SK-N-SH treated with all-trans-retinoic acid at 6 μM for 48 hours (cell line): ENCODE results near the gene PDE3A.

Experiments used
- ATAC-seq: fragments of 200-7000 bp; cut with Tn5 transposase; 3 replicates; pipeline ENCODE4 v1.9.1; 2020; ENCODE audit warnings: mild to moderate bottlenecking, moderate library complexity
- ARNTL ChIP-seq: fragments of 450-650 bp; formaldehyde crosslinking; IDR thresholded peaks from 2 replicates; pipeline ENCODE4 v1.5.0; 2020; ENCODE audit warnings: low read depth, mild to moderate bottlenecking, moderate library complexity, borderline replicate concordance
- BACH2 ChIP-seq: fragments of 250-450 bp; sonication (Bioruptor Pico); IDR thresholded peaks from 2 replicates; pipeline ENCODE4 v1.9.0; 2021; ENCODE audit warnings: mild to moderate bottlenecking, borderline replicate concordance
- CSDC2 ChIP-seq: fragments of 250-450 bp; sonication (Bioruptor Pico); IDR thresholded peaks from 2 replicates; pipeline ENCODE4 v1.5.0; 2020; ENCODE audit warnings: mild to moderate bottlenecking, moderate library complexity
- ESRRG ChIP-seq: fragments of 250-450 bp; sonication (Bioruptor Pico); IDR thresholded peaks from 2 replicates; pipeline ENCODE4 v1.6.1; 2021; ENCODE audit warnings: mild to moderate bottlenecking
- GLIS3 ChIP-seq: fragments of 250-450 bp; sonication (Bioruptor Pico); IDR thresholded peaks from 2 replicates; pipeline ENCODE4 v1.5.0; 2020; ENCODE audit warnings: mild to moderate bottlenecking, moderate library complexity
- ISL1 ChIP-seq: fragments of 250-450 bp; sonication (Bioruptor Pico); IDR thresholded peaks from 2 replicates; pipeline ENCODE4 v2.1.2; 2022; ENCODE audit warnings: mild to moderate bottlenecking, moderate library complexity
- OSR1 ChIP-seq: fragments of 250-450 bp; sonication (Bioruptor Pico); IDR thresholded peaks from 2 replicates; pipeline ENCODE4 v1.8.0; 2022; ENCODE audit warnings: moderate library complexity, mild to moderate bottlenecking, inconsistent platforms
- PPARA ChIP-seq: fragments of 250-450 bp; sonication (Bioruptor Pico); IDR thresholded peaks from 2 replicates; pipeline ENCODE4 v1.5.0; 2020; ENCODE audit warnings: mild to moderate bottlenecking, borderline replicate concordance
- RARB ChIP-seq: fragments of 250-450 bp; sonication (Bioruptor Pico); IDR thresholded peaks from 2 replicates; pipeline ENCODE4 v1.8.0; 2021; ENCODE audit warnings: mild to moderate bottlenecking, moderate library complexity
- SNAI2 ChIP-seq: fragments of 250-450 bp; sonication (Bioruptor Pico); IDR thresholded peaks from 2 replicates; pipeline ENCODE4 v1.5.0; 2020; ENCODE audit warnings: mild to moderate bottlenecking, moderate library complexity
- TCF4 ChIP-seq: fragments of 250-450 bp; sonication (Bioruptor Pico); IDR thresholded peaks from 2 replicates; pipeline ENCODE4 v1.8.0; 2021; ENCODE audit warnings: mild to moderate bottlenecking, moderate library complexity, borderline replicate concordance
- TOX ChIP-seq: fragments of 250-450 bp; sonication (Bioruptor Pico); IDR thresholded peaks from 2 replicates; pipeline ENCODE4 v1.8.0; 2021; ENCODE audit warnings: mild to moderate bottlenecking, moderate library complexity, borderline replicate concordance
- ZC3H10 ChIP-seq: fragments of 250-450 bp; sonication (Bioruptor Pico); IDR thresholded peaks from 2 replicates; pipeline ENCODE4 v1.5.1; 2021; ENCODE audit warnings: mild to moderate bottlenecking, moderate library complexity
- ZFP3 ChIP-seq: fragments of 250-450 bp; sonication (Bioruptor Pico); IDR thresholded peaks from 2 replicates; pipeline ENCODE4 v1.5.0; 2020; ENCODE audit warnings: mild to moderate bottlenecking, moderate library complexity
- ZFP30 ChIP-seq: fragments of 450-650 bp; formaldehyde crosslinking; IDR thresholded peaks from 2 replicates; pipeline ENCODE4 v1.5.0; 2022; ENCODE audit warnings: mild to moderate bottlenecking, moderate library complexity
- ZNF565 ChIP-seq: fragments of 450-650 bp; formaldehyde crosslinking; conservative IDR thresholded peaks from 2 replicates; pipeline ENCODE4 v1.5.0; 2020; ENCODE audit warnings: low read depth, mild to moderate bottlenecking, moderate library complexity
- ZNF70 ChIP-seq: fragments of 450-650 bp; formaldehyde crosslinking; IDR thresholded peaks from 2 replicates; pipeline ENCODE4 v1.5.0; 2020; ENCODE audit warnings: mild to moderate bottlenecking, moderate library complexity
- ZNF8 ChIP-seq: fragments of 450-650 bp; formaldehyde crosslinking; IDR thresholded peaks from 2 replicates; pipeline ENCODE4 v1.5.0; 2020; ENCODE audit warnings: mild to moderate bottlenecking, moderate library complexity
- TF ChIP-seq, protein P1 (sequence below): fragments of 250-450 bp; sonication (Bioruptor Pico); IDR thresholded peaks from 2 replicates; pipeline ENCODE4 v1.5.0; 2020; ENCODE audit warnings: mild to moderate bottlenecking, moderate library complexity
- TF ChIP-seq, protein P2 (sequence below): fragments of 250-450 bp; sonication (Bioruptor Pico); IDR thresholded peaks from 2 replicates; pipeline ENCODE4 v1.8.0; 2021; ENCODE audit warnings: low read depth, mild to moderate bottlenecking, moderate library complexity, borderline replicate concordance
- TF ChIP-seq, protein P3 (sequence below): fragments of 250-450 bp; sonication (Bioruptor Pico); IDR thresholded peaks from 2 replicates; pipeline ENCODE4 v1.5.1; 2020; ENCODE audit warnings: low read depth, mild to moderate bottlenecking, moderate library complexity
- TF ChIP-seq, protein P4 (sequence below): fragments of 250-450 bp; sonication (Bioruptor Pico); IDR thresholded peaks from 2 replicates; pipeline ENCODE4 v1.5.1; 2021; ENCODE audit warnings: mild to moderate bottlenecking, moderate library complexity
- TF ChIP-seq, protein P5 (sequence below): fragments of 250-450 bp; sonication (Bioruptor Pico); IDR thresholded peaks from 2 replicates; pipeline ENCODE4 v1.8.0; 2020; ENCODE audit warnings: mild to moderate bottlenecking, moderate library complexity, borderline replicate concordance

Gene PDE3A

DNA sequence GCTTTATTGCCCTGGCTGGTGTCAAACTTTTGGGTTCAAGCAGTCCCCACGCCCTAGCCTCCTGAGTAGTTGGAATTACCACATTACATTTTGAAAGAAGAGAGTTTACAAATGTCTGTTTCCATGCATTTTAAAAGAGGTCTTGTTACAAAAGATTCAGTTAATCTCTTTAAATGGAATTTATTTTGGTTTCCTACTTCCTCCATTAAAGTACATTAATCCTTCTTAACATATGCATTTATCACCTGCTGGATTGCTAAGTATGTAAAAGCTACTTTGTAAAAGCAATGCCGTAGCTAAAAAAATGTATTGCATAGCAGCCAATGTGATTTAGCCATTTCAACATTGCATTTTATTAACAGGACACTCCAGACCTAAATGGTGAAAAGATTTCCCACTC, 80.4 kb downstream of the PDE3A start:
- ATAC-seq = no peak
- no peak for TF ChIP-seq ZFP3
- TF ChIP-seq RARB (CRISPR knock-in tag) = no peak
- TF ChIP-seq, protein P1, sequence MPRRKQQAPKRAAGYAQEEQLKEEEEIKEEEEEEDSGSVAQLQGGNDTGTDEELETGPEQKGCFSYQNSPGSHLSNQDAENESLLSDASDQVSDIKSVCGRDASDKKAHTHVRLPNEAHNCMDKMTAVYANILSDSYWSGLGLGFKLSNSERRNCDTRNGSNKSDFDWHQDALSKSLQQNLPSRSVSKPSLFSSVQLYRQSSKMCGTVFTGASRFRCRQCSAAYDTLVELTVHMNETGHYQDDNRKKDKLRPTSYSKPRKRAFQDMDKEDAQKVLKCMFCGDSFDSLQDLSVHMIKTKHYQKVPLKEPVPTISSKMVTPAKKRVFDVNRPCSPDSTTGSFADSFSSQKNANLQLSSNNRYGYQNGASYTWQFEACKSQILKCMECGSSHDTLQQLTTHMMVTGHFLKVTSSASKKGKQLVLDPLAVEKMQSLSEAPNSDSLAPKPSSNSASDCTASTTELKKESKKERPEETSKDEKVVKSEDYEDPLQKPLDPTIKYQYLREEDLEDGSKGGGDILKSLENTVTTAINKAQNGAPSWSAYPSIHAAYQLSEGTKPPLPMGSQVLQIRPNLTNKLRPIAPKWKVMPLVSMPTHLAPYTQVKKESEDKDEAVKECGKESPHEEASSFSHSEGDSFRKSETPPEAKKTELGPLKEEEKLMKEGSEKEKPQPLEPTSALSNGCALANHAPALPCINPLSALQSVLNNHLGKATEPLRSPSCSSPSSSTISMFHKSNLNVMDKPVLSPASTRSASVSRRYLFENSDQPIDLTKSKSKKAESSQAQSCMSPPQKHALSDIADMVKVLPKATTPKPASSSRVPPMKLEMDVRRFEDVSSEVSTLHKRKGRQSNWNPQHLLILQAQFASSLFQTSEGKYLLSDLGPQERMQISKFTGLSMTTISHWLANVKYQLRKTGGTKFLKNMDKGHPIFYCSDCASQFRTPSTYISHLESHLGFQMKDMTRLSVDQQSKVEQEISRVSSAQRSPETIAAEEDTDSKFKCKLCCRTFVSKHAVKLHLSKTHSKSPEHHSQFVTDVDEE (CRISPR knock-in tag) = no peak
- TF ChIP-seq TCF4 (CRISPR knock-in tag) = no peak
- TF ChIP-seq, protein P2, sequence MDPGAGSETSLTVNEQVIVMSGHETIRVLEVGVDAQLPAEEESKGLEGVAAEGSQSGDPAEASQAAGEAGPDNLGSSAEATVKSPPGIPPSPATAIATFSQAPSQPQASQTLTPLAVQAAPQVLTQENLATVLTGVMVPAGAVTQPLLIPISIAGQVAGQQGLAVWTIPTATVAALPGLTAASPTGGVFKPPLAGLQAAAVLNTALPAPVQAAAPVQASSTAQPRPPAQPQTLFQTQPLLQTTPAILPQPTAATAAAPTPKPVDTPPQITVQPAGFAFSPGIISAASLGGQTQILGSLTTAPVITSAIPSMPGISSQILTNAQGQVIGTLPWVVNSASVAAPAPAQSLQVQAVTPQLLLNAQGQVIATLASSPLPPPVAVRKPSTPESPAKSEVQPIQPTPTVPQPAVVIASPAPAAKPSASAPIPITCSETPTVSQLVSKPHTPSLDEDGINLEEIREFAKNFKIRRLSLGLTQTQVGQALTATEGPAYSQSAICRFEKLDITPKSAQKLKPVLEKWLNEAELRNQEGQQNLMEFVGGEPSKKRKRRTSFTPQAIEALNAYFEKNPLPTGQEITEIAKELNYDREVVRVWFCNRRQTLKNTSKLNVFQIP (CRISPR knock-in tag) = no peak
- no peak for TF ChIP-seq ZNF8
- TF ChIP-seq CSDC2 (CRISPR knock-in tag) = no peak
- no peak for TF ChIP-seq ZC3H10
- no peak for TF ChIP-seq ZFP30 (CRISPR knock-in tag)
- TF ChIP-seq, protein P3, sequence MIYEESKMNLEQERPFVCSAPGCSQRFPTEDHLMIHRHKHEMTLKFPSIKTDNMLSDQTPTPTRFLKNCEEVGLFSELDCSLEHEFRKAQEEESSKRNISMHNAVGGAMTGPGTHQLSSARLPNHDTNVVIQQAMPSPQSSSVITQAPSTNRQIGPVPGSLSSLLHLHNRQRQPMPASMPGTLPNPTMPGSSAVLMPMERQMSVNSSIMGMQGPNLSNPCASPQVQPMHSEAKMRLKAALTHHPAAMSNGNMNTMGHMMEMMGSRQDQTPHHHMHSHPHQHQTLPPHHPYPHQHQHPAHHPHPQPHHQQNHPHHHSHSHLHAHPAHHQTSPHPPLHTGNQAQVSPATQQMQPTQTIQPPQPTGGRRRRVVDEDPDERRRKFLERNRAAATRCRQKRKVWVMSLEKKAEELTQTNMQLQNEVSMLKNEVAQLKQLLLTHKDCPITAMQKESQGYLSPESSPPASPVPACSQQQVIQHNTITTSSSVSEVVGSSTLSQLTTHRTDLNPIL = no peak
- TF ChIP-seq, protein P4, sequence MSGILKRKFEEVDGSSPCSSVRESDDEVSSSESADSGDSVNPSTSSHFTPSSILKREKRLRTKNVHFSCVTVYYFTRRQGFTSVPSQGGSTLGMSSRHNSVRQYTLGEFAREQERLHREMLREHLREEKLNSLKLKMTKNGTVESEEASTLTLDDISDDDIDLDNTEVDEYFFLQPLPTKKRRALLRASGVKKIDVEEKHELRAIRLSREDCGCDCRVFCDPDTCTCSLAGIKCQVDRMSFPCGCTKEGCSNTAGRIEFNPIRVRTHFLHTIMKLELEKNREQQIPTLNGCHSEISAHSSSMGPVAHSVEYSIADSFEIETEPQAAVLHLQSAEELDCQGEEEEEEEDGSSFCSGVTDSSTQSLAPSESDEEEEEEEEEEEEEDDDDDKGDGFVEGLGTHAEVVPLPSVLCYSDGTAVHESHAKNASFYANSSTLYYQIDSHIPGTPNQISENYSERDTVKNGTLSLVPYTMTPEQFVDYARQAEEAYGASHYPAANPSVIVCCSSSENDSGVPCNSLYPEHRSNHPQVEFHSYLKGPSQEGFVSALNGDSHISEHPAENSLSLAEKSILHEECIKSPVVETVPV (CRISPR knock-in tag) = no peak
- TF ChIP-seq OSR1 (CRISPR knock-in tag) = no peak
- TF ChIP-seq GLIS3 (CRISPR knock-in tag) = no peak
- TF ChIP-seq, protein P5, sequence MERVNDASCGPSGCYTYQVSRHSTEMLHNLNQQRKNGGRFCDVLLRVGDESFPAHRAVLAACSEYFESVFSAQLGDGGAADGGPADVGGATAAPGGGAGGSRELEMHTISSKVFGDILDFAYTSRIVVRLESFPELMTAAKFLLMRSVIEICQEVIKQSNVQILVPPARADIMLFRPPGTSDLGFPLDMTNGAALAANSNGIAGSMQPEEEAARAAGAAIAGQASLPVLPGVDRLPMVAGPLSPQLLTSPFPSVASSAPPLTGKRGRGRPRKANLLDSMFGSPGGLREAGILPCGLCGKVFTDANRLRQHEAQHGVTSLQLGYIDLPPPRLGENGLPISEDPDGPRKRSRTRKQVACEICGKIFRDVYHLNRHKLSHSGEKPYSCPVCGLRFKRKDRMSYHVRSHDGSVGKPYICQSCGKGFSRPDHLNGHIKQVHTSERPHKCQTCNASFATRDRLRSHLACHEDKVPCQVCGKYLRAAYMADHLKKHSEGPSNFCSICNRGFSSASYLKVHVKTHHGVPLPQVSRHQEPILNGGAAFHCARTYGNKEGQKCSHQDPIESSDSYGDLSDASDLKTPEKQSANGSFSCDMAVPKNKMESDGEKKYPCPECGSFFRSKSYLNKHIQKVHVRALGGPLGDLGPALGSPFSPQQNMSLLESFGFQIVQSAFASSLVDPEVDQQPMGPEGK (CRISPR knock-in tag) = no peak
- TF ChIP-seq ARNTL = no peak
- no peak for TF ChIP-seq SNAI2
- TF ChIP-seq TOX (CRISPR knock-in tag) = no peak

DNA sequence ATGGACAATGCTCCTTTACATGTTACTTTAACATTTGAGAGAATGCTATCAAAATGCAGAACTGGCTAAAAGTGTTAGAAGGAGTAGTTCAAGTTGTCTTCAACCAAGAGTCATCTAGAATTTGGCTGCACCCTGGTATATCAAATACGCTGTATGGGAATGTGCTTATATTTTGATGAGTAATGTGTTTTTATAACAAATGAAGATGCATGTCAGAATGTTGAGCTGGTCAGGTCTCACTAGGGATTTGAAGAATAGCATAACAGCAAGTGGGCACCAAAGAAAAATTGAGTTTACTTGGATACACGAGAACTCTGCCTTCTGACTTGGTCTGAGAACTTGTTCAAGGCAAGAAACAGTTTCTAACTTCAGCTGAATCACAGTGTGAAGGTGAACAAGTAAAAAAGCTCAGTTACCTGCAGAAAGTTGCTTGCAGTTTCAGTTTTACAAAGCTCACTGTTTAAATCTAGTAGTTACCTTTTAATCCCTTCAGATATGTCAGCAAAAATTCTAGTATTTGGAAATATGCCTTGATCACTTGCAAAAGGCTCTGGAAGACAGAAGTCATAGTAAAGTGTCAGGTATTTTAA, 82.3 kb downstream of the PDE3A start:
- no peak for TF ChIP-seq RARB (CRISPR knock-in tag)
- TF ChIP-seq SNAI2 = no peak
- no peak for TF ChIP-seq ZNF8
- no peak for TF ChIP-seq ZC3H10
- no peak for TF ChIP-seq OSR1 (CRISPR knock-in tag)
- TF ChIP-seq PPARA (CRISPR knock-in tag) = no peak
- no peak for TF ChIP-seq ZNF565
- TF ChIP-seq CSDC2 (CRISPR knock-in tag) = no peak
- TF ChIP-seq, protein P5 (CRISPR knock-in tag) = no peak
- TF ChIP-seq GLIS3 (CRISPR knock-in tag) = no peak
- TF ChIP-seq, protein P4 (CRISPR knock-in tag) = no peak
- no peak for TF ChIP-seq ZFP3
- no peak for TF ChIP-seq ZFP30 (CRISPR knock-in tag)
- TF ChIP-seq, protein P3 = no peak
- no peak for TF ChIP-seq ZNF70 (CRISPR knock-in tag)
- TF ChIP-seq ISL1 (CRISPR knock-in tag) = no peak
- TF ChIP-seq, protein P2 (CRISPR knock-in tag) = no peak
- TF ChIP-seq BACH2 = no peak
- no peak for TF ChIP-seq ESRRG (CRISPR knock-in tag)
- TF ChIP-seq TOX (CRISPR knock-in tag) = no peak
- ATAC-seq = peak; percentile 24; the same call in 1 of the 3 replicates
